ENCODE measurements around the gene DOCK8.
"Not testable (repeated sequence)": the region's sequence is repeated elsewhere in the genome, so short reads cannot be mapped to it uniquely, and the experiment has no call there.

DOCK8 gene

GRCh38 chr9:214648-215493, at the start of gene DOCK8:
Gene DOCK8, plus strand, starts transcription at chr9:214865. Its CDS starts 112 bp downstream, at chr9:214977.
- no peak for DNase-seq (ENCODE audit: low read depth)

GRCh38 chr9:169757-170156, 44.9 kb upstream of the DOCK8 start:
- not testable (repeated sequence) for DNase-seq (ENCODE audit: low read depth)

- DNase-seq (ENCODE audit: low read depth): not testable (repeated sequence)
These were observed 36.4 kb upstream of the DOCK8 start for GRCh38 chr9:178140-178825.

GRCh38 chr9:178970-179383, 35.7 kb upstream of the DOCK8 start, which contains the start of gene ZNG1A:
Gene ZNG1A, minus strand, starts transcription at chr9:179056. Its CDS starts 87 bp downstream, at chr9:178969.
- DNase-seq (ENCODE audit: low read depth): peak; percentile 1

- DNase-seq (ENCODE audit: low read depth): not testable (repeated sequence)
These were observed 15.1 kb upstream of the DOCK8 start for GRCh38 chr9:199601-200000.

- DNase-seq (ENCODE audit: low read depth): no peak
These were observed 8.2 kb upstream of the DOCK8 start for GRCh38 chr9:206481-206880.

- no peak for DNase-seq (ENCODE audit: low read depth)
These were observed 5.4 kb upstream of the DOCK8 start for GRCh38 chr9:209143-209758.

- no peak for DNase-seq (ENCODE audit: low read depth)
These were observed 3.6 kb upstream of the DOCK8 start for GRCh38 chr9:211036-211435.

GRCh38 chr9:211557-211956, 3.1 kb upstream of the DOCK8 start:
- no peak for DNase-seq (ENCODE audit: low read depth)

- no peak for DNase-seq (ENCODE audit: low read depth)
These were observed 2.4 kb upstream of the DOCK8 start for GRCh38 chr9:212297-212696.

- not testable (repeated sequence) for DNase-seq (ENCODE audit: low read depth)
These were observed 764 bp upstream of the DOCK8 start for GRCh38 chr9:213901-214300.

- DNase-seq (ENCODE audit: low read depth): no peak
These were observed 366 bp upstream of the DOCK8 start for GRCh38 chr9:214351-214647.

GRCh38 chr9:215631-216155, 1.0 kb downstream of the DOCK8 start:
- DNase-seq (ENCODE audit: low read depth): no peak

GRCh38 chr9:216866-217265, 2.2 kb downstream of the DOCK8 start:
- DNase-seq (ENCODE audit: low read depth): no peak

GRCh38 chr9:217950-218349, 3.3 kb downstream of the DOCK8 start:
- DNase-seq (ENCODE audit: low read depth): no peak

- DNase-seq (ENCODE audit: low read depth): not testable (repeated sequence)
These were observed 4.4 kb downstream of the DOCK8 start for GRCh38 chr9:219036-219435.

- no peak for DNase-seq (ENCODE audit: low read depth)
These were observed 5.2 kb downstream of the DOCK8 start for GRCh38 chr9:219670-220365.

GRCh38 chr9:221989-222776, 7.5 kb downstream of the DOCK8 start:
- no peak for DNase-seq (ENCODE audit: low read depth)

- no peak for DNase-seq (ENCODE audit: low read depth)
These were observed 8.5 kb downstream of the DOCK8 start for GRCh38 chr9:223152-223551.

GRCh38 chr9:224026-224425, 9.4 kb downstream of the DOCK8 start:
- DNase-seq (ENCODE audit: low read depth): no peak

Data from non-pigmented ciliary epithelial cell (primary cell).